ENCODE measurements around the gene MYL10.

- TF ChIP-seq NFXL1 (IDR thresholded peaks at IDR 0.05; ENCODE audit: borderline replicate concordance) (no peak), EZH2 (IDR thresholded peaks at IDR 0.05; ENCODE audit: borderline replicate concordance, control insufficient read depth, low read depth, low read length) (no peak), CHD2 (IDR thresholded peaks at IDR 0.05; ENCODE audit: borderline replicate concordance, low read depth, low read length) (no peak), MAX (IDR thresholded peaks at IDR 0.05; ENCODE audit: low read depth, low read length) (no peak), YY1 (IDR thresholded peaks at IDR 0.05; ENCODE audit: low read depth, low read length) (no peak), SIX5 (IDR thresholded peaks at IDR 0.05; ENCODE audit: low read depth, low read length, severe bottlenecking) (no peak), NFYA (IDR thresholded peaks at IDR 0.05; ENCODE audit: borderline replicate concordance, low read depth, low read length) (no peak), CBX3 (IDR thresholded peaks at IDR 0.05; ENCODE audit: borderline replicate concordance, low read depth) (no peak), POLR2A (IDR thresholded peaks at IDR 0.05; ENCODE audit: low read depth, low read length) (no peak), ASH2L (IDR thresholded peaks at IDR 0.05; ENCODE audit: borderline replicate concordance, low read depth) (no peak), SPI1 (IDR thresholded peaks at IDR 0.05; ENCODE audit: borderline replicate concordance, insufficient read depth, low read depth, low read length) (no peak), BRCA1 (IDR thresholded peaks at IDR 0.05; ENCODE audit: low read depth, low read length) (no peak)
- TF ChIP-seq, protein P1, sequence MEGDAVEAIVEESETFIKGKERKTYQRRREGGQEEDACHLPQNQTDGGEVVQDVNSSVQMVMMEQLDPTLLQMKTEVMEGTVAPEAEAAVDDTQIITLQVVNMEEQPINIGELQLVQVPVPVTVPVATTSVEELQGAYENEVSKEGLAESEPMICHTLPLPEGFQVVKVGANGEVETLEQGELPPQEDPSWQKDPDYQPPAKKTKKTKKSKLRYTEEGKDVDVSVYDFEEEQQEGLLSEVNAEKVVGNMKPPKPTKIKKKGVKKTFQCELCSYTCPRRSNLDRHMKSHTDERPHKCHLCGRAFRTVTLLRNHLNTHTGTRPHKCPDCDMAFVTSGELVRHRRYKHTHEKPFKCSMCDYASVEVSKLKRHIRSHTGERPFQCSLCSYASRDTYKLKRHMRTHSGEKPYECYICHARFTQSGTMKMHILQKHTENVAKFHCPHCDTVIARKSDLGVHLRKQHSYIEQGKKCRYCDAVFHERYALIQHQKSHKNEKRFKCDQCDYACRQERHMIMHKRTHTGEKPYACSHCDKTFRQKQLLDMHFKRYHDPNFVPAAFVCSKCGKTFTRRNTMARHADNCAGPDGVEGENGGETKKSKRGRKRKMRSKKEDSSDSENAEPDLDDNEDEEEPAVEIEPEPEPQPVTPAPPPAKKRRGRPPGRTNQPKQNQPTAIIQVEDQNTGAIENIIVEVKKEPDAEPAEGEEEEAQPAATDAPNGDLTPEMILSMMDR (IDR thresholded peaks at IDR 0.05 in 2 of 3, conservative IDR thresholded peaks at IDR 0.05 in 1 of 3; ENCODE audit: control insufficient read depth in 2 of 3, extremely low read depth in 1 of 3, insufficient read depth in 1 of 3, low read depth in 3 of 3, low read length in 3 of 3), result no peak
- TF ChIP-seq, protein P2, sequence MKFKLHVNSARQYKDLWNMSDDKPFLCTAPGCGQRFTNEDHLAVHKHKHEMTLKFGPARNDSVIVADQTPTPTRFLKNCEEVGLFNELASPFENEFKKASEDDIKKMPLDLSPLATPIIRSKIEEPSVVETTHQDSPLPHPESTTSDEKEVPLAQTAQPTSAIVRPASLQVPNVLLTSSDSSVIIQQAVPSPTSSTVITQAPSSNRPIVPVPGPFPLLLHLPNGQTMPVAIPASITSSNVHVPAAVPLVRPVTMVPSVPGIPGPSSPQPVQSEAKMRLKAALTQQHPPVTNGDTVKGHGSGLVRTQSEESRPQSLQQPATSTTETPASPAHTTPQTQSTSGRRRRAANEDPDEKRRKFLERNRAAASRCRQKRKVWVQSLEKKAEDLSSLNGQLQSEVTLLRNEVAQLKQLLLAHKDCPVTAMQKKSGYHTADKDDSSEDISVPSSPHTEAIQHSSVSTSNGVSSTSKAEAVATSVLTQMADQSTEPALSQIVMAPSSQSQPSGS (IDR thresholded peaks at IDR 0.05; ENCODE audit: low read length), result no peak
These were observed 53.4 kb downstream of the MYL10 start for GRCh38 chr7:101575721-101576120.
